NT2/D1 (cell line): ENCODE measurements around the gene TMPRSS2.

Experiments
- DNase-seq: peaks from one replicate; pipeline ENCODE4 v3.0.0-alpha.2; 2011; ENCODE audit warnings: low read depth, low spot score
- H3K27me3 ChIP-seq: 2 replicates; pipeline ENCODE4 v1.6.0; 2011; ENCODE audit warnings: mild to moderate bottlenecking; ENCODE audit not compliant: insufficient read length, insufficient read depth
- H3K36me3 ChIP-seq: 2 replicates; pipeline ENCODE4 v1.6.1; 2011; ENCODE audit warnings: mild to moderate bottlenecking, low read length, mixed read lengths; ENCODE audit not compliant: insufficient read depth, insufficient read length
- H3K4me1 ChIP-seq: 2 replicates; pipeline ENCODE4 v1.5.1; 2011; ENCODE audit not compliant: insufficient read depth, insufficient read length
- H3K4me3 ChIP-seq: 2 replicates; pipeline ENCODE4 v1.5.1; 2011; ENCODE audit warnings: low read depth; ENCODE audit not compliant: insufficient read length
- H3K9ac ChIP-seq: 2 replicates; pipeline ENCODE4 v1.6.0; 2011; ENCODE audit warnings: low read depth; ENCODE audit not compliant: insufficient read length
- H3K9me3 ChIP-seq: 2 replicates; pipeline ENCODE4 v1.5.1; 2011; ENCODE audit warnings: mild to moderate bottlenecking, low read length; ENCODE audit not compliant: insufficient read depth
- SUZ12 ChIP-seq: IDR thresholded peaks from 2 replicates; pipeline ENCODE4 v1.6.1; 2011; ENCODE audit not compliant: insufficient read length, insufficient read depth; ENCODE audit errors: extremely low read depth
- YY1 ChIP-seq: IDR thresholded peaks from 2 replicates; pipeline ENCODE4 v1.6.1; 2011; ENCODE audit not compliant: insufficient read length, insufficient read depth
- ZNF274 ChIP-seq: IDR thresholded peaks from 2 replicates; pipeline ENCODE4 v1.6.1; 2011; ENCODE audit warnings: mild to moderate bottlenecking, low read depth, low read length

Gene TMPRSS2

DNA sequence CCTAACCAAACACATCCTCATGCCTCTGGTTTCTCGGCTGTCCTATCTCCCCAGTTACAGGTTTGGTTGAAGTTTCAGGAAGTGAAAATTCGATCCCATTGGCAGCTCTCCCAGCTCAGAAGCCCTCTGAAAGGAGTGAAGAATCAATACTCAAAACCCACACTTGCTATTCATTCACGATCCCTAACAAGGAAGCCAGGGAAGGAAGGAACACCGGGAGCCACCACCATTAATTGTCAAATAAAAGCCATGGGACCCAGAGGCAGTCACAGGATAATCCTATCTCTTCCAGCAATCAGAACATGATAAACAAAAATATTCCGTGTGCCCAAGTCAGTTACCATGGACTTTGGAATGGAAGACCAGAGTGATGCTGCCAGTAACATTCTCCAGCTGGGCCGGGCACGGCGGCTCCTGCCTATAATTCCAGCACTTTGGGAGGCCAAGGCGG, 7.0 kb downstream of the TMPRSS2 start:
- H3K36me3 ChIP-seq, result no peaks in the 10 kb centered on the region
- TF ChIP-seq YY1 (no peak), ZNF274 (no peak), SUZ12 (no peak)
- H3K4me1 ChIP-seq, result no peaks in the 10 kb centered on the region
- H3K4me3 ChIP-seq, result no peak overlapping the region
- no peak for DNase-seq
- no peaks in the 10 kb centered on the region for H3K9me3 ChIP-seq
- H3K27me3 ChIP-seq, result peaks cover 27% of the 10 kb centered on the region
- no peak overlapping the region for H3K9ac ChIP-seq

GRCh38 chr21:41500363-41500762, 7.6 kb downstream of the TMPRSS2 start:
- Histone ChIP-seq H3K27me3 (peaks cover 21% of the 10 kb centered on the region), H3K9ac (no peak overlapping the region), H3K9me3 (no peaks in the 10 kb centered on the region), H3K4me3 (no peak overlapping the region), H3K36me3 (no peaks in the 10 kb centered on the region), H3K4me1 (no peaks in the 10 kb centered on the region)
- TF ChIP-seq ZNF274, result no peak
- no peak for TF ChIP-seq SUZ12
- TF ChIP-seq YY1, result no peak
- no peak for DNase-seq

GRCh38 chr21:41499920-41500319, 8.0 kb downstream of the TMPRSS2 start:
- Histone ChIP-seq H3K9ac (no peak overlapping the region), H3K27me3 (peaks cover 17% of the 10 kb centered on the region), H3K4me3 (no peak overlapping the region), H3K9me3 (no peaks in the 10 kb centered on the region), H3K4me1 (no peaks in the 10 kb centered on the region), H3K36me3 (no peaks in the 10 kb centered on the region)
- TF ChIP-seq YY1, result no peak
- TF ChIP-seq SUZ12, result no peak
- TF ChIP-seq ZNF274, result no peak
- no peak for DNase-seq

GRCh38 chr21:41497788-41498187, 10.2 kb downstream of the TMPRSS2 start:
- DNase-seq, result no peak
- peaks cover 3% of the 10 kb centered on the region for H3K27me3 ChIP-seq
- H3K4me3 ChIP-seq, result no peak overlapping the region
- TF ChIP-seq SUZ12, result no peak
- no peak for TF ChIP-seq ZNF274
- TF ChIP-seq YY1, result no peak
- no peaks in the 10 kb centered on the region for H3K4me1 ChIP-seq
- no peaks in the 10 kb centered on the region for H3K36me3 ChIP-seq
- no peak overlapping the region for H3K9ac ChIP-seq
- no peaks in the 10 kb centered on the region for H3K9me3 ChIP-seq

DNA sequence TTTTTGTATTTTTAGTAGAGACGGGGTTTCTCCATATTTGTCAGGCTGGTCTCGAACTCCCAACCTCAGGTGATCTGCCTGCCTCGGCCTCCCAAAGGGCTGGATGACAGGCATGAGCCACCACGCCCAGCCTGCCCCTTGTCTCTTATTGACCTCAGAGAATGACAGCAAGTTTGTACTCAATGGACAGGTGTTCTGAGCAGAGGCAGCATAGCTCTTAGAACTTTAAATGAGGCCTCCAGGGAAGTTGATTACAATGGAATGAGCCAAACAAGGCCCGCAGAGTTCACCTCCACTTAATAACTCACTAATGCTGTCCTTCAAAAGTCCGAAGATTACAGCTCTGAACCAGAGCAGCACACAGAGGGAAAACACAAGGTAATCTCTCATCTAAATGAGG, 10.9 kb downstream of the TMPRSS2 start:
- H3K36me3 ChIP-seq, result no peaks in the 10 kb centered on the region
- TF ChIP-seq ZNF274 (no peak), YY1 (no peak), SUZ12 (no peak)
- H3K4me3 ChIP-seq, result no peak overlapping the region
- no peak overlapping the region for H3K9ac ChIP-seq
- no peaks in the 10 kb centered on the region for H3K9me3 ChIP-seq
- H3K27me3 ChIP-seq, result peaks cover 3% of the 10 kb centered on the region
- H3K4me1 ChIP-seq, result no peaks in the 10 kb centered on the region
- DNase-seq, result no peak

- no peaks in the 10 kb centered on the region for H3K4me1 ChIP-seq
- TF ChIP-seq YY1 (no peak), ZNF274 (no peak), SUZ12 (no peak)
These were observed 13.7 kb downstream of the TMPRSS2 start for GRCh38 chr21:41494242-41494641.

DNA sequence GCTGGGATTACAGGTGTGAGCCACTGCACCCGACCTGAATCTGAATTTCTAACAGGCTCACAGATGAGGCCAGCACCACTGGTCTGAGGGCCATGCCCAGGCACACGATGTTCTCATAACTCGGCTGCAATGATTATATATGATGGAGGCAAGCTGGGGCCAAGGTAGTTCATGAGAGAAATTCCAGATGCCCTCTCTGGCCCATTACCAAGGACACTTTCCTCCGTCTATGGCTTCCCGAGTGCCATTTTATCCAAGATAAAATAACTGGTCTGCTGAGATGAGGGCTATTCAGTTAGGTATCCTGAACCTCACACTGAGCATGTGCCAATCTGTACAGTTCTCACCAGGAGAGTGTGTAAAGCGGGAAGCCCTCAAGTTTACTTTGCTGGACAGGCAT, 16.5 kb downstream of the TMPRSS2 start:
- H3K36me3 ChIP-seq, result no peaks in the 10 kb centered on the region
- H3K4me3 ChIP-seq, result no peak overlapping the region
- TF ChIP-seq ZNF274 (no peak), YY1 (no peak), SUZ12 (no peak)
- DNase-seq, result no peak
- no peaks in the 10 kb centered on the region for H3K4me1 ChIP-seq
- H3K9ac ChIP-seq, result no peak overlapping the region
- H3K9me3 ChIP-seq, result no peaks in the 10 kb centered on the region
- no peaks in the 10 kb centered on the region for H3K27me3 ChIP-seq

More at GRCh38 chr21:41494242-41494641, 13.7 kb downstream of the TMPRSS2 start:
- H3K36me3 ChIP-seq, result no peaks in the 10 kb centered on the region
- peaks cover 3% of the 10 kb centered on the region for H3K27me3 ChIP-seq
- H3K9me3 ChIP-seq, result no peaks in the 10 kb centered on the region
- no peak overlapping the region for H3K9ac ChIP-seq
- DNase-seq, result no peak
- H3K4me3 ChIP-seq, result no peak overlapping the region

DNA sequence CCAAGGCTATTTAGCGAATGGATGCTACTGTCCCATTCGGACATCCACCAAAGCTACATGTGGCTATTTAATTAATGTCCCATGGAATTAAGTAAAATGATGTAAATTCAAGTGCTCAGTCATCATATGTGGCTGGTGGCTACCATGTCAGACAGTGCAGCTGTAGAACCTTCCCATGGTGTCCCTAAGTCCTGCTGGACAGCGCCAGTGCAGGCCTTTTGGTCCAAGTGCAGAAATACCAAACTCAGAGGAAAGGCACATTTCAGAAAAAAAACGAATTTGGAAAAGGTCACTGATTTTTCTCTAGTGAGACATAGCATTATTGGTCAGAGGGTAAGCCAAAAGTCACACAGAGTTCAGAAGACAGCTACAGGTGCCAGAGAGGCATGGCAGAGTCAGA, 17.6 kb downstream of the TMPRSS2 start:
- TF ChIP-seq ZNF274, result no peak
- TF ChIP-seq YY1, result no peak
- no peak for TF ChIP-seq SUZ12
- no peaks in the 10 kb centered on the region for H3K36me3 ChIP-seq
- H3K9me3 ChIP-seq, result no peaks in the 10 kb centered on the region
- no peaks in the 10 kb centered on the region for H3K4me1 ChIP-seq
- DNase-seq, result no peak
- no peaks in the 10 kb centered on the region for H3K27me3 ChIP-seq
- no peak overlapping the region for H3K4me3 ChIP-seq
- no peak overlapping the region for H3K9ac ChIP-seq
